DOHH2 (cell line): ENCODE results near the gene LRRN4CL.

Source experiments
- EZH2phosphoT487 ChIP-seq: fragments of 200-600 bp; sonication (generic); IDR thresholded peaks from 2 replicates; pipeline ENCODE4 v1.6.1; 2017; ENCODE audit warnings: borderline replicate concordance, mild to moderate bottlenecking, antibody characterized with exemption, low read length, moderate library complexity, mixed read lengths
- TF ChIP-seq, protein P1 (sequence below): fragments of 200-600 bp; sonication (generic); IDR thresholded peaks from one replicate; pipeline ENCODE4 v1.5.1; 2014; ENCODE audit warnings: antibody characterized with exemption, mild to moderate bottlenecking, low read depth, low read length; ENCODE audit not compliant: poor library complexity, severe bottlenecking

DNA sequence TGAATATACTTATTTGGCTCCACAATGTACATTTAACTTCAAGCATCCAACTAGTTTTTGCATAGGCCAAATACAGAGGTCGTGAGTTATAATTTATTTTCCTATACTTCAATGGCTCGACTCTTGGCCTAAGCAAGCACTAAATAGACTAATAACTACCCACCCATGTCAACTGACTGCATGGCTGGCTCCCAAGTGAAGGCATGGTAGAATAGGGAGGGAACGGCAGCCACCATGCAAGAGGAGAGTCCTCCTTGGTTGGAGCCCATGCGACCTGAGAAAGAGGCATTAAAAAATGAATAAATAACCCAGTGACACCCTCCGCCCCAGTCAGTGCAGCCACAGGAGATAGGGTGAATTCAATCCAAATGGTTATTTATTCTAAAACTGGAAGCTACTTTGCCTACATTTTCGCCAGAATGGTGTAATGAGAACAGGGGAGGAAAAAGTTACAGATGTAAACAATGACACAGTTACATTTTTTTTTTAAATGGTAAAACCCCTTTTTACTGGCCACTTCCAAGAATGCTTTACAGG is 23.0 kb upstream of the LRRN4CL start:
- TF ChIP-seq, protein P1, sequence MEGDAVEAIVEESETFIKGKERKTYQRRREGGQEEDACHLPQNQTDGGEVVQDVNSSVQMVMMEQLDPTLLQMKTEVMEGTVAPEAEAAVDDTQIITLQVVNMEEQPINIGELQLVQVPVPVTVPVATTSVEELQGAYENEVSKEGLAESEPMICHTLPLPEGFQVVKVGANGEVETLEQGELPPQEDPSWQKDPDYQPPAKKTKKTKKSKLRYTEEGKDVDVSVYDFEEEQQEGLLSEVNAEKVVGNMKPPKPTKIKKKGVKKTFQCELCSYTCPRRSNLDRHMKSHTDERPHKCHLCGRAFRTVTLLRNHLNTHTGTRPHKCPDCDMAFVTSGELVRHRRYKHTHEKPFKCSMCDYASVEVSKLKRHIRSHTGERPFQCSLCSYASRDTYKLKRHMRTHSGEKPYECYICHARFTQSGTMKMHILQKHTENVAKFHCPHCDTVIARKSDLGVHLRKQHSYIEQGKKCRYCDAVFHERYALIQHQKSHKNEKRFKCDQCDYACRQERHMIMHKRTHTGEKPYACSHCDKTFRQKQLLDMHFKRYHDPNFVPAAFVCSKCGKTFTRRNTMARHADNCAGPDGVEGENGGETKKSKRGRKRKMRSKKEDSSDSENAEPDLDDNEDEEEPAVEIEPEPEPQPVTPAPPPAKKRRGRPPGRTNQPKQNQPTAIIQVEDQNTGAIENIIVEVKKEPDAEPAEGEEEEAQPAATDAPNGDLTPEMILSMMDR, result no peak
- TF ChIP-seq EZH2phosphoT487, result no peak
